ENCODE results near the gene C1QTNF3.

DNA sequence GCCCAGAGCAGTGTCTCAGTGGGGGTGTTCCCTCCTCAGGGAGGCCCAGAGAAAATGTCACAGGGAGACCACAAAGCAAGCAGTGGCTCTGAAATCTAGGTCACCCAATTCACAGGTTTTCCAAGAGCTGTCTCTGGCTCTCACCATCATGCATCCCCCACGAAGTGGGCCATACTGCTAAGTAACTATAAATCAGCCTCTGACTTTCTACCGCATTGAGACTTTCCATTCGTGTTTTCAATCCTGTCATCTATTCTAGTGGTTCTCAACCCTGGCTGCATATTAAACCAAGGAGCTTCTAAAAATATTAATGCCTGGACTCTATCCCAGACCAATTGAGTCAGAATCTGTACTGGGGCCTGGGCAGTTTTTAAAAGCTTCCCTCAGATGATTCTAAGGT lies 2.0 kb upstream of the C1QTNF3 start:
- TF ChIP-seq, protein P1, sequence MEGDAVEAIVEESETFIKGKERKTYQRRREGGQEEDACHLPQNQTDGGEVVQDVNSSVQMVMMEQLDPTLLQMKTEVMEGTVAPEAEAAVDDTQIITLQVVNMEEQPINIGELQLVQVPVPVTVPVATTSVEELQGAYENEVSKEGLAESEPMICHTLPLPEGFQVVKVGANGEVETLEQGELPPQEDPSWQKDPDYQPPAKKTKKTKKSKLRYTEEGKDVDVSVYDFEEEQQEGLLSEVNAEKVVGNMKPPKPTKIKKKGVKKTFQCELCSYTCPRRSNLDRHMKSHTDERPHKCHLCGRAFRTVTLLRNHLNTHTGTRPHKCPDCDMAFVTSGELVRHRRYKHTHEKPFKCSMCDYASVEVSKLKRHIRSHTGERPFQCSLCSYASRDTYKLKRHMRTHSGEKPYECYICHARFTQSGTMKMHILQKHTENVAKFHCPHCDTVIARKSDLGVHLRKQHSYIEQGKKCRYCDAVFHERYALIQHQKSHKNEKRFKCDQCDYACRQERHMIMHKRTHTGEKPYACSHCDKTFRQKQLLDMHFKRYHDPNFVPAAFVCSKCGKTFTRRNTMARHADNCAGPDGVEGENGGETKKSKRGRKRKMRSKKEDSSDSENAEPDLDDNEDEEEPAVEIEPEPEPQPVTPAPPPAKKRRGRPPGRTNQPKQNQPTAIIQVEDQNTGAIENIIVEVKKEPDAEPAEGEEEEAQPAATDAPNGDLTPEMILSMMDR (IDR thresholded peaks at IDR 0.05; ENCODE audit: control extremely low read depth in 1 of 3, insufficient read depth in 1 of 3, low read depth in 1 of 3, low read length in 3 of 3): no peak
- TF ChIP-seq TCF12 (IDR thresholded peaks at IDR 0.05; ENCODE audit: low read depth, low read length): no peak
